Spinal cord (tissue), 10 donors: Measurements from ENCODE around the gene NME9. TPM values are rescaled to one million over a fixed set of nuclear protein-coding genes. Genes with fewer than 3 reads are reported as not detected.

Source experiments
- DNase-seq, 6 donors: peaks; one replicate each; pipeline versions ENCODE4 v3.0.0 to v3.0.0-alpha.2; 2013 to 2015; ENCODE audit warnings: low spot score in 6 of 6, low read depth in 4 of 6
- H3K27ac ChIP-seq: one replicate; pipeline ENCODE4 v1.5.1; 2013; ENCODE audit warnings: low read depth, low read length, control low read depth
- H3K27me3 ChIP-seq: one replicate; pipeline ENCODE4 v1.6.1; 2013; ENCODE audit warnings: low read length; ENCODE audit not compliant: control insufficient read depth, insufficient read depth
- H3K36me3 ChIP-seq: one replicate; pipeline ENCODE4 v1.6.1; 2013; ENCODE audit warnings: low read length; ENCODE audit not compliant: control insufficient read depth, insufficient read depth
- H3K4me1 ChIP-seq: one replicate; pipeline ENCODE4 v1.6.1; 2013; ENCODE audit warnings: low read length; ENCODE audit not compliant: control insufficient read depth, insufficient read depth
- H3K4me3 ChIP-seq: one replicate; pipeline ENCODE4 v1.5.1; 2013; ENCODE audit warnings: low read depth, low read length, control low read depth
- H3K9me3 ChIP-seq: one replicate; pipeline ENCODE4 v1.6.1; 2013; ENCODE audit warnings: low read length; ENCODE audit not compliant: control insufficient read depth, insufficient read depth
- WGBS: methylation state at CpG from one replicate; pipeline ENCODE4 v1.1.5; 2013; ENCODE audit warnings: missing lambda C conversion rate; ENCODE audit not compliant: insufficient coverage; 5-methylcytosine and 5-hydroxymethylcytosine counted together
- polyA plus RNA-seq, 2 donors: library from polyadenylated mRNA; unstranded; fragments of 120-200 nt; gene quantifications; one replicate each; pipeline ENCODE4 v1.2.1, GENCODE V29; 2013; ENCODE audit not compliant: insufficient read length in 2 of 2
- total RNA-seq, 2 donors: library from RNA; depleted of rRNA in 1 of 2; stranded (reverse); fragments of 120-200 nt in 1 of 2; fragments of >200 nt in 1 of 2; gene quantifications; one replicate each; pipeline versions ENCODE4 v1.2.3 to v1.2.4, GENCODE V29; 2013 to 2014
- donor health status: healthy.

NME9 gene
- total and polyA plus RNA-seq, 4 donors = 5.6 to 9.6 (median 8.3) TPM

GRCh38 chr3:138297876-138298275, 31.8 kb downstream of the NME9 start:
- H3K36me3 ChIP-seq = peaks cover 35% of the 10 kb centered on the region
- WGBS = no CpG with 5 or more reads among the region's 1 CpG
- H3K27me3 ChIP-seq = no peaks in the 10 kb centered on the region
- H3K9me3 ChIP-seq = no peaks in the 10 kb centered on the region
- H3K27ac ChIP-seq = no peak overlapping the region
- no peak for DNase-seq
- no peak overlapping the region for H3K4me3 ChIP-seq
- no peaks in the 10 kb centered on the region for H3K4me1 ChIP-seq

- Histone ChIP-seq H3K4me3 (no peak overlapping the region), H3K9me3 (no peaks in the 10 kb centered on the region), H3K36me3 (peaks cover 39% of the 10 kb centered on the region), H3K27ac (no peak overlapping the region), H3K4me1 (no peaks in the 10 kb centered on the region), H3K27me3 (no peaks in the 10 kb centered on the region)
- DNase-seq = no peak
- WGBS = 100% methylated on average over 1 of the region's 5 CpGs
These were observed 32.5 kb downstream of the NME9 start for GRCh38 chr3:138297059-138297607.

- Histone ChIP-seq H3K27ac (no peak overlapping the region), H3K4me3 (no peak overlapping the region), H3K9me3 (no peaks in the 10 kb centered on the region), H3K36me3 (peaks cover 39% of the 10 kb centered on the region), H3K4me1 (no peaks in the 10 kb centered on the region), H3K27me3 (no peaks in the 10 kb centered on the region)
- no peak for DNase-seq
- no CpG with 5 or more reads among the region's 1 CpG for whole genome bisulfite sequencing
These were observed 33.0 kb downstream of the NME9 start for GRCh38 chr3:138296639-138297038.

GRCh38 chr3:138289701-138290100, 40.0 kb downstream of the NME9 start:
- no peak for DNase-seq
- 100% methylated on average over 1 of the region's 3 CpGs for WGBS
- Histone ChIP-seq H3K9me3 (no peaks in the 10 kb centered on the region), H3K4me1 (no peaks in the 10 kb centered on the region), H3K27me3 (no peaks in the 10 kb centered on the region), H3K4me3 (no peak overlapping the region), H3K36me3 (peaks cover 36% of the 10 kb centered on the region), H3K27ac (no peak overlapping the region)

- Histone ChIP-seq H3K36me3 (peaks cover 34% of the 10 kb centered on the region), H3K27ac (no peak overlapping the region), H3K4me1 (no peaks in the 10 kb centered on the region), H3K4me3 (no peak overlapping the region), H3K9me3 (no peaks in the 10 kb centered on the region), H3K27me3 (no peaks in the 10 kb centered on the region)
- 96% methylated on average over 1 of the region's 2 CpGs for WGBS
- DNase-seq = no peak
These were observed 40.4 kb downstream of the NME9 start for GRCh38 chr3:138289260-138289659.

- peaks cover 23% of the 10 kb centered on the region for H3K36me3 ChIP-seq
- no peak overlapping the region for H3K27ac ChIP-seq
These were observed 44.6 kb downstream of the NME9 start for GRCh38 chr3:138284957-138285477.

GRCh38 chr3:138284079-138284478, 45.6 kb downstream of the NME9 start:
- Histone ChIP-seq H3K4me3 (no peak overlapping the region), H3K36me3 (peaks cover 19% of the 10 kb centered on the region), H3K4me1 (no peaks in the 10 kb centered on the region), H3K9me3 (no peaks in the 10 kb centered on the region), H3K27me3 (no peaks in the 10 kb centered on the region), H3K27ac (no peak overlapping the region)
- DNase-seq = no peak
- 100% methylated on average over 1 of the region's 1 CpG for WGBS

More at GRCh38 chr3:138284957-138285477, 44.6 kb downstream of the NME9 start:
- Histone ChIP-seq H3K4me3 (no peak overlapping the region), H3K9me3 (no peaks in the 10 kb centered on the region), H3K4me1 (no peaks in the 10 kb centered on the region), H3K27me3 (no peaks in the 10 kb centered on the region)
- no peak for DNase-seq
- 95% methylated on average over 2 of the region's 2 CpGs for WGBS

- no peak for DNase-seq
- WGBS = no CpG with 5 or more reads among the region's 2 CpGs
- no peaks in the 10 kb centered on the region for H3K9me3 ChIP-seq
These were observed 46.8 kb downstream of the NME9 start for GRCh38 chr3:138282836-138283235.

GRCh38 chr3:138281561-138281960, 48.1 kb downstream of the NME9 start:
- Histone ChIP-seq H3K4me3 (no peak overlapping the region), H3K36me3 (peaks cover 20% of the 10 kb centered on the region), H3K4me1 (no peaks in the 10 kb centered on the region), H3K27me3 (no peaks in the 10 kb centered on the region), H3K27ac (no peak overlapping the region), H3K9me3 (no peaks in the 10 kb centered on the region)
- no CpG with 5 or more reads among the region's 3 CpGs for WGBS
- DNase-seq = no peak

More at GRCh38 chr3:138282836-138283235, 46.8 kb downstream of the NME9 start:
- H3K4me3 ChIP-seq = no peak overlapping the region
- H3K27ac ChIP-seq = no peak overlapping the region
- H3K27me3 ChIP-seq = no peaks in the 10 kb centered on the region
- no peaks in the 10 kb centered on the region for H3K4me1 ChIP-seq
- H3K36me3 ChIP-seq = peaks cover 20% of the 10 kb centered on the region

- Histone ChIP-seq H3K4me3 (no peak overlapping the region), H3K27ac (no peak overlapping the region), H3K27me3 (no peaks in the 10 kb centered on the region), H3K36me3 (peaks cover 20% of the 10 kb centered on the region), H3K9me3 (no peaks in the 10 kb centered on the region), H3K4me1 (no peaks in the 10 kb centered on the region)
- 100% methylated on average over 1 of the region's 2 CpGs for WGBS
- DNase-seq = no peak
These were observed 58.4 kb downstream of the NME9 start for GRCh38 chr3:138271189-138271794.
